WTC11 (cell line): ENCODE data around the gene STRADA. TPM values are rescaled to one million over a fixed set of nuclear protein-coding genes. Genes with fewer than 3 reads are reported as not detected.

ENCODE experiments used
- ATAC-seq: fragments of 200-7000 bp; cut with Tn5 transposase; 2 replicates; pipeline ENCODE4 v1.10.0; 2021; ENCODE audit warnings: mild to moderate bottlenecking, moderate library complexity
- CTCF ChIA-PET: fragments of 300-600 bp; sonication (Branson Sonifier 250); formaldehyde crosslinking; loops from one replicate; lab custom pipeline; 2021; ENCODE audit warnings: antibody characterized with exemption; lab: Charles Lee
- POLR2A ChIA-PET: fragments of 350-600 bp; sonication (Branson Sonifier 250); formaldehyde crosslinking; loops from one replicate; lab custom pipeline; 2021; ENCODE audit warnings: antibody characterized with exemption; lab: Charles Lee
- DNase-seq: peaks from one replicate; pipeline ENCODE4 v3.0.0; 2021; ENCODE audit warnings: low spot score
- H3K27ac Mint-ChIP-seq: 2 replicates; pipeline ENCODE4 v1.8.0; 2021; ENCODE audit warnings: mixed read lengths
- H3K27me3 Mint-ChIP-seq: 2 replicates; pipeline ENCODE4 v1.8.0; 2021; ENCODE audit warnings: low read depth, mild to moderate bottlenecking, moderate library complexity, mixed read lengths
- H3K36me3 Mint-ChIP-seq: 2 replicates; pipeline ENCODE4 v1.8.0; 2021; ENCODE audit warnings: mixed read lengths
- H3K4me1 Mint-ChIP-seq: 2 replicates; pipeline ENCODE4 v1.8.0; 2022; ENCODE audit warnings: mixed read lengths
- H3K4me3 Mint-ChIP-seq: 2 replicates; pipeline ENCODE4 v1.8.0; 2021; ENCODE audit warnings: mild to moderate bottlenecking, moderate library complexity, mixed read lengths
- H3K9me3 Mint-ChIP-seq: 2 replicates; pipeline ENCODE4 v1.8.0; 2021; ENCODE audit warnings: mixed read lengths
- ATF3 ChIP-seq: sonication (generic); formaldehyde crosslinking; conservative IDR thresholded peaks from 2 replicates; pipeline ENCODE4 v1.8.1; 2022; ENCODE audit warnings: mild to moderate bottlenecking, missing genetic modification reagents
- CTCF ChIP-seq: fragments of 200-600 bp; IDR thresholded peaks from 2 replicates; pipeline ENCODE4 v1.8.0; 2022; ENCODE audit warnings: antibody characterized with exemption
- ESRRA ChIP-seq: sonication (generic); formaldehyde crosslinking; IDR thresholded peaks from 2 replicates; pipeline ENCODE4 v1.8.1; 2022; ENCODE audit warnings: mild to moderate bottlenecking, missing genetic modification reagents, borderline replicate concordance
- HMGXB4 ChIP-seq: sonication (generic); formaldehyde crosslinking; IDR thresholded peaks from 2 replicates; pipeline ENCODE4 v1.8.1; 2023; ENCODE audit warnings: mild to moderate bottlenecking, moderate library complexity, missing genetic modification reagents
- MXD4 ChIP-seq: fragments of 250-450 bp; sonication (Bioruptor Pico); IDR thresholded peaks from 2 replicates; pipeline ENCODE4 v1.8.0; 2021; ENCODE audit warnings: mild to moderate bottlenecking, moderate library complexity, borderline replicate concordance
- TEAD4 ChIP-seq: sonication (generic); formaldehyde crosslinking; IDR thresholded peaks from 2 replicates; pipeline ENCODE4 v1.8.0; 2022; ENCODE audit warnings: mild to moderate bottlenecking, missing genetic modification reagents
- ZBTB43 ChIP-seq: sonication (generic); formaldehyde crosslinking; IDR thresholded peaks from 2 replicates; pipeline ENCODE4 v1.8.1; 2023; ENCODE audit warnings: mild to moderate bottlenecking, missing genetic modification reagents
- ZNF138 ChIP-seq: sonication (generic); formaldehyde crosslinking; conservative IDR thresholded peaks from 2 replicates; pipeline ENCODE4 v1.8.1; 2022; ENCODE audit warnings: mild to moderate bottlenecking, moderate library complexity, missing genetic modification reagents
- ZNF219 ChIP-seq: sonication (generic); formaldehyde crosslinking; IDR thresholded peaks from 2 replicates; pipeline ENCODE4 v1.8.0; 2023; ENCODE audit warnings: missing genetic modification reagents, mild to moderate bottlenecking, borderline replicate concordance
- ZNF232 ChIP-seq: sonication (generic); formaldehyde crosslinking; IDR thresholded peaks from 2 replicates; pipeline ENCODE4 v1.8.0; 2022; ENCODE audit warnings: mild to moderate bottlenecking, missing genetic modification reagents
- ZNF396 ChIP-seq: fragments of 250-450 bp; sonication (Bioruptor Pico); IDR thresholded peaks from 2 replicates; pipeline ENCODE4 v1.8.0; 2021; ENCODE audit warnings: mild to moderate bottlenecking, moderate library complexity, borderline replicate concordance
- ZNF423 ChIP-seq: fragments of 250-450 bp; sonication (Bioruptor Pico); IDR thresholded peaks from 2 replicates; pipeline ENCODE4 v2.1.2; 2022; ENCODE audit warnings: mild to moderate bottlenecking, moderate library complexity
- total RNA-seq: library from RNA; stranded (reverse); gene quantifications from 3 replicates; pipeline ENCODE4 v1.2.3, GENCODE V29; 2021
- TF ChIP-seq, protein P1 (sequence below): sonication (generic); formaldehyde crosslinking; IDR thresholded peaks from 2 replicates; pipeline ENCODE4 v1.8.0; 2022; ENCODE audit warnings: mild to moderate bottlenecking, missing genetic modification reagents
- TF ChIP-seq, protein P2 (sequence below): fragments of 250-450 bp; sonication (Bioruptor Pico); IDR thresholded peaks from 2 replicates; pipeline ENCODE4 v1.9.0; 2021; ENCODE audit warnings: mild to moderate bottlenecking

STRADA gene
- total RNA-seq, 1 experiment from 2014 or later, result 36.6 TPM

- H3K9me3 Mint-ChIP-seq, result no peaks in the 10 kb centered on the region
- H3K4me1 Mint-ChIP-seq, result peaks cover 52% of the 10 kb centered on the region
- TF ChIP-seq ATF3 (CRISPR knock-in tag), result no peak
- 0 out of 2 replicates have a peak, but pooled peaks have one; percentile 32 for TF ChIP-seq ESRRA (CRISPR knock-in tag)
- TF ChIP-seq, protein P1, sequence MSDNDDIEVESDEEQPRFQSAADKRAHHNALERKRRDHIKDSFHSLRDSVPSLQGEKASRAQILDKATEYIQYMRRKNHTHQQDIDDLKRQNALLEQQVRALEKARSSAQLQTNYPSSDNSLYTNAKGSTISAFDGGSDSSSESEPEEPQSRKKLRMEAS (CRISPR knock-in tag), result 0 out of 2 replicates have a peak, but pooled peaks have one; percentile 7
- H3K36me3 Mint-ChIP-seq, result peaks cover 14% of the 10 kb centered on the region
- ChIA-PET POLR2A (interaction anchor here (0.5 to 1.0 kb wide), 3 partner anchors 12 to 220 kb away, joined by 3 to 4 read pairs (median 3); partner anchors contain the start of gene MAP3K3), CTCF (interaction anchor here (0.6 to 2.3 kb wide), 22 partner anchors 10 to 331 kb away, joined by 3 to 23 read pairs (median 4); partner anchors contain the start of genes CCDC47, DDX42, KCNH6 and MAP3K3)
- no peak overlapping the region for H3K27ac Mint-ChIP-seq
- no peak for DNase-seq
- H3K27me3 Mint-ChIP-seq, result peaks cover 6% of the 10 kb centered on the region; the same call in 1 of the 2 replicates
- no peak for ATAC-seq
- peak overlapping the region; percentile 69 for H3K4me3 Mint-ChIP-seq
These were observed 43.2 kb downstream of the STRADA start for GRCh38 chr17:63698381-63698885.

GRCh38 chr17:63697341-63698286 lies 44.0 kb downstream of the STRADA start:
- H3K9me3 Mint-ChIP-seq, result no peaks in the 10 kb centered on the region
- H3K27ac Mint-ChIP-seq, result peak overlapping the region; percentile 70
- H3K4me1 Mint-ChIP-seq, result peaks cover 47% of the 10 kb centered on the region
- H3K4me3 Mint-ChIP-seq, result peak overlapping the region; percentile 69
- ChIA-PET CTCF (interaction anchor here (0.6 to 2.3 kb wide), 23 partner anchors 10 to 331 kb away, joined by 3 to 23 read pairs (median 5); partner anchors contain the start of genes CCDC47 and DDX42), POLR2A (interaction anchor here (1.0 kb wide), 1 partner anchor 219 kb away, joined by 4 read pairs; no protein-coding TSS in a partner anchor)
- DNase-seq (peak; percentile 70), ATAC-seq (peak; percentile 3)
- peaks cover 6% of the 10 kb centered on the region; the same call in 1 of the 2 replicates for H3K27me3 Mint-ChIP-seq
- peaks cover 6% of the 10 kb centered on the region for H3K36me3 Mint-ChIP-seq
- TF ChIP-seq CTCF, result peak; percentile 20
- TF ChIP-seq, protein P1 (CRISPR knock-in tag), result no peak
- TF ChIP-seq ZNF396 (CRISPR knock-in tag), result no peak
- TF ChIP-seq ZNF219 (CRISPR knock-in tag), result no peak
- TF ChIP-seq, protein P2, sequence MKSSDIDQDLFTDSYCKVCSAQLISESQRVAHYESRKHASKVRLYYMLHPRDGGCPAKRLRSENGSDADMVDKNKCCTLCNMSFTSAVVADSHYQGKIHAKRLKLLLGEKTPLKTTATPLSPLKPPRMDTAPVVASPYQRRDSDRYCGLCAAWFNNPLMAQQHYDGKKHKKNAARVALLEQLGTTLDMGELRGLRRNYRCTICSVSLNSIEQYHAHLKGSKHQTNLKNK, result no peak
- no peak for TF ChIP-seq HMGXB4 (CRISPR knock-in tag)
- no peak for TF ChIP-seq ZNF423
- TF ChIP-seq TEAD4, result no peak
- no peak for TF ChIP-seq ZNF138 (CRISPR knock-in tag)
- no peak for TF ChIP-seq ZNF232 (CRISPR knock-in tag)
- 0 out of 2 replicates have a peak, but pooled peaks have one; percentile 16 for TF ChIP-seq ZBTB43
- TF ChIP-seq MXD4 (CRISPR knock-in tag), result no peak
